CD4-positive, alpha-beta T cell treated with Interleukin-4 for 1 hour (primary cell): ENCODE results near the gene TRMT11.
"Not testable (repeated sequence)": the region's sequence is repeated elsewhere in the genome, so short reads cannot be mapped to it uniquely, and the experiment has no call there.

Source experiments
- DNase-seq, 2 donors: peaks; one replicate each; pipeline ENCODE4 v3.0.0-alpha.2; 2020 to 2022

Gene TRMT11

GRCh38 chr6:125956506-125957390 lies 29.6 kb upstream of the TRMT11 start, which contains the start of gene HINT3:
Gene HINT3, plus strand, starts transcription at chr6:125956770. Its CDS starts 208 bp downstream, at chr6:125956978.
- DNase-seq = peak; percentile 97

GRCh38 chr6:125957391-125957693 lies 29.0 kb upstream of the TRMT11 start:
- DNase-seq = no peak

GRCh38 chr6:125957845-125958244 lies 28.5 kb upstream of the TRMT11 start:
- peak; percentile 11 to 18 for DNase-seq

GRCh38 chr6:125959041-125959440 lies 27.3 kb upstream of the TRMT11 start:
- no peak for DNase-seq

GRCh38 chr6:125961117-125961516 lies 25.2 kb upstream of the TRMT11 start:
- no peak for DNase-seq

GRCh38 chr6:125962900-125963497 lies 23.3 kb upstream of the TRMT11 start:
- no peak for DNase-seq

GRCh38 chr6:125963817-125964216 lies 22.5 kb upstream of the TRMT11 start:
- no peak for DNase-seq

- no peak for DNase-seq
Observed at GRCh38 chr6:125966569-125966968, 19.8 kb upstream of the TRMT11 start.

- DNase-seq = no peak
Observed at GRCh38 chr6:125968493-125968892, 17.8 kb upstream of the TRMT11 start.

- DNase-seq = no peak
Observed at GRCh38 chr6:125970760-125971159, 15.6 kb upstream of the TRMT11 start.

GRCh38 chr6:125972478-125972877 lies 13.9 kb upstream of the TRMT11 start:
- DNase-seq = not testable (repeated sequence)

GRCh38 chr6:125974214-125974866 lies 12.0 kb upstream of the TRMT11 start:
- DNase-seq = peak in 1 of 2 donors; percentile 71

- no peak for DNase-seq
Observed at GRCh38 chr6:125979101-125979500, 7.2 kb upstream of the TRMT11 start.

GRCh38 chr6:125981571-125982185 lies 4.7 kb upstream of the TRMT11 start:
- no peak for DNase-seq

- DNase-seq = no peak
Observed at GRCh38 chr6:125983246-125983945, 2.9 kb upstream of the TRMT11 start.

- no peak for DNase-seq
Observed at GRCh38 chr6:125984311-125984710, 2.0 kb upstream of the TRMT11 start.

GRCh38 chr6:125985522-125985921 lies 818 bp upstream of the TRMT11 start:
- no peak for DNase-seq

- DNase-seq = no peak
Observed at GRCh38 chr6:125985979-125986300, 400 bp upstream of the TRMT11 start.

GRCh38 chr6:125987026-125987617 lies 782 bp downstream of the TRMT11 start:
- DNase-seq = peak in 1 of 2 donors; percentile 11

- DNase-seq = no peak
Observed at GRCh38 chr6:125988280-125988679, 1.9 kb downstream of the TRMT11 start.

GRCh38 chr6:125989631-125990030 lies 3.3 kb downstream of the TRMT11 start:
- no peak for DNase-seq

- no peak for DNase-seq
Observed at GRCh38 chr6:125991653-125992052, 5.3 kb downstream of the TRMT11 start.
